ENCODE data around the gene GOLIM4.

The GOLIM4 gene

DNA sequence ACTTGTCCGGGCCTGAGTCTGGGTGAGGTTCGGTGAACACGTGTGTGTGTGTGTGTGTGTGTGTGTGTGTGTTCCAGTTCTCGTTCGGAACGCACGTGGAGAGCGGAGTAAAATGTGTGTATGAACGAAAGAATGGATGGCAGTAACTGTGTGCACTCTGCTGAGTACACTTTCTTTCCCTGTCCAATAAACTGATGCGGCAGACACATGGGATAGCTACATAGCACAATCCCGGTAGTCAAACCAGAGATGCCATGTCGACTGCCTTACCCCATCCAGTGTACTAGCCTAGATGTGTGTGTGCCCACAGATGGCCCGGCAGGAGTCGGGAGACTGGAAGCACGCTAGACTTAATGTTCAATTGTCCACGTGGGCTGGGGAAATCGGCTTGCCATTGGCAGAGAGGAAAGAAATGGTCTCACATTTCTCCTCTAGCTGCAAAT lies 507 bp upstream of the GOLIM4 start:
- no peak for DNase-seq (ENCODE audit: low read depth)

- no peak for DNase-seq (ENCODE audit: low read depth)
Observed at GRCh38 chr3:168094877-168095610, 680 bp downstream of the GOLIM4 start.

GRCh38 chr3:168094580-168094876 lies 1.2 kb downstream of the GOLIM4 start:
- DNase-seq (ENCODE audit: low read depth), result no peak

- no peak for DNase-seq (ENCODE audit: low read depth)
Observed at GRCh38 chr3:168093790-168094189, 1.9 kb downstream of the GOLIM4 start.

DNA sequence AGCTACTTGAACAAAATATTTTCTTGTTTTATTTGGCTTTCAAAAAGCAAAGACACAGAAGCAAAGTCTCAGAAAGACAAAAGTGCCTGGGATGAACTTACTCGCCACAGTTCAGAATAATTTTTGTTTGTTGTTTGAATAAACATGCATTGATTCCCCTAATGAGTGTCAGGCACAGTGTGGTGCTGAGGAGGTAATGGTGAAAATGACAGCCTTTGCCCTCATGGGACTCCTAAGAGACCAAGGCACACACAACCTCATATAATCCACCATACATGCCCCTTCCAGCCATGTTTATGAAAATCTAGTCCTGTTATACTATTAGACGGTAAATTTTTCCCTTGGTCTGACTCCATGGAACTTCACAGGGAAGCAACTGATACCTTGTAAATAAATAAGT lies 2.5 kb downstream of the GOLIM4 start:
- no peak for DNase-seq (ENCODE audit: low read depth)

- no peak for DNase-seq (ENCODE audit: low read depth)
Observed at GRCh38 chr3:168091941-168092340, 3.8 kb downstream of the GOLIM4 start.

- DNase-seq (ENCODE audit: low read depth), result no peak
Observed at GRCh38 chr3:168091302-168091858, 4.3 kb downstream of the GOLIM4 start.

- no peak for DNase-seq (ENCODE audit: low read depth)
Observed at GRCh38 chr3:168090306-168091085, 5.2 kb downstream of the GOLIM4 start.

- no peak for DNase-seq (ENCODE audit: low read depth)
Observed at GRCh38 chr3:168089179-168089771, 6.4 kb downstream of the GOLIM4 start.

DNA sequence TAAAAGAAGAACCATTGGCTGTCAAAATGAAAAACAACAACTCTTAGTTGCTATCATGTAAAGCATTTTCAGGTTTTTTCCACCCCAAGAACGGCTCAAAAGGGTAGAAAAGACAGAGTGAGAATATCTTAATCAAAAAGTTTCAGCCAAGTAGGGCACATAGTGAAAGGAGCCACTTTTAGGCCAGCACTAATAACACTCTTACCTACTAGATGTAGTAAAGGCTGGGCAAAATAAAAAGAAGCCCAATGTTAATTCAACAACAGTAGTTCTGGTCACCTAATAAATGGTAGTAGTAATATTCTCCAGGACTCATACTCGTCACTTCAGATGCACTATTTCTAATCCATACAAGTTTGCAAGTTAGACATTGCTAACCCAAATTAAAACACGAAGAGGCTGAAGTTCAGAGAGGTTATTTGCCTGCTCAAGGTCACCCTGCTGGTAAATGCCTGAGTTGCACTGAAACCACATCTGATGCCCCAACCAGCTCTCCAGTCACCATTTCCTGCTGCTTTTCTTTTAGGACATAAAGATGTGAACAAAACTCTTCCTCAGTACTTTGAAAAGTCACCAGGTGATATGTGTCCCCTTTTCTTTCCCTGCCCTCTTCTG lies 7.5 kb downstream of the GOLIM4 start:
- DNase-seq (ENCODE audit: low read depth), result no peak

DNA sequence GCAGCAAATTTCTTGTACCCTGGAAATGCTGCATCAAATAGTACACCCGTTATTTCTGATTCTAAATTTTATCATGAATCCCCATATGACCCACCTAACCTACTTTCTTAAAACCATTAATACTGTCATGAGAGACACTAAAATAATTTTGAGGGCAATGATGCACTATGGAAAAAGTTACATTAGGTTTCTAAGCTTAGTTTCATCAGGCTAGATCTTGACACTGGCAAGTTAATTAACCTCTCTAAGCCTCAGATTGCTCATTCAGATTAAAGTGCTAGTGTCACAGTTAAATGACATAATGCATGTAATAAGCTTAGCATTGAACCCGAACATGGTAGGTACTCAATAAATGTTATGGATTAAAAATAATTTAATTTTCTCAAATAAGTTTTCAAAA lies 8.2 kb downstream of the GOLIM4 start:
- DNase-seq (ENCODE audit: low read depth), result no peak

DNA sequence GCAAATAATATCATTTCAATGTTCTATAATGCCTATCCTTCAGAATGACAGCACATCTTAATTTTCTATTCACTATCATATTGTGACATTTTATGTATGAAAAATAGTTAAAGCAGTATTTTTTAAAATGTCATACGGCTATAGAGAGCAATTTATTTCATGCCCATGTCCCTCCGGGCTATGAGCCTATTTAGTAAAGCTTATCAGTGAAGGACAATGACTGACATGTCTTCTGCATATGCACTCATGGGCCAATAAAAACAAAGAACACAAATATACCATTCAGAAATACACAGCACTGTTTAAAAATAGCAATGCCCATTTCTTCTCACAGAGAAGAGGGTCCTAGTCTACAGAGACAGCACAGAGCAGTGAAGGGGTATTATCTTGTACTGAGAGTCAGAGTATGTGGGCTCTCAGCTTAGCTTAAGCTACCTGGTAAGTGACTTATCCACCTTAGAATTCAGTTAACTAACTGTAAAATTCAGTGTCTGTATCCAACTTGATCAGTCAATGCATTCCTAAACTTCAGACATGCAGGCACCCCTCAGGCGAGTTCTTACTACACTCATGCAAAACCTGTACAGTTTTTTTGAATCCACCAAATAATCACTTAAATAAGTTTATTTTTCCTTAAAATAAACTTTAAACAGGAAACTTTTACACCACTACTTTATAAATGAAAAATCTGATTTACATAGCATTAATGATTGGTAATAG lies 9.0 kb downstream of the GOLIM4 start:
- no peak for DNase-seq (ENCODE audit: low read depth)

DNA sequence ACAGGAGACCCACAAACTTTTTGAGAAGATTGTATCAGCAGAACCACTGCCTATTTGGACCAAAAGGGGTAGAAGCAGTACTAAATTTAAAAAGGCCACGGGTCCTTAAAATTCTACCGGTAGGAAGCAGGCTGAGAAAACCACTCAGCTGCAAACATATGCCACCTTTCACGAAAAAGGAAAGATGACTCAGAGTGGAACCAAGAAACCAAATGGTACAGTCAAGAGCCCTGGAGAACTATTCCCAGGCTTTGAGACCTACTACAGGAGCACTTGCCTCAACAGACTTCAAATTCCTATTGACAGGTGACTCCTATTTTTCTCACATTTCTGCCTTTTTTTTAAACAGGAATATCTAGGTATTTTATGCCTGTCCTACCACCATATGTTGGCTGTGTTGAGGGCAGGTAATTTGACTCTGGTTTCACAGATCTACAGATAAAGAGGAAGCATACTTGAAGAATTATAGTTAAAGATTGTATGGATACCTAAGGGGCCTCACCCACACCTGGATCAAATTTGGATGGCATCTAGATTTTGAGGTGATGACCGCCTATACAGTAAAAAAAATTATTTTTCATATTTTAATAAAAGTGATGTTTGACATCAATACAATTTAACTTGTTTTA lies 10.1 kb downstream of the GOLIM4 start:
- no peak for DNase-seq (ENCODE audit: low read depth)

GRCh38 chr3:168083906-168084305 lies 11.8 kb downstream of the GOLIM4 start:
- no peak for DNase-seq (ENCODE audit: low read depth)

DNA sequence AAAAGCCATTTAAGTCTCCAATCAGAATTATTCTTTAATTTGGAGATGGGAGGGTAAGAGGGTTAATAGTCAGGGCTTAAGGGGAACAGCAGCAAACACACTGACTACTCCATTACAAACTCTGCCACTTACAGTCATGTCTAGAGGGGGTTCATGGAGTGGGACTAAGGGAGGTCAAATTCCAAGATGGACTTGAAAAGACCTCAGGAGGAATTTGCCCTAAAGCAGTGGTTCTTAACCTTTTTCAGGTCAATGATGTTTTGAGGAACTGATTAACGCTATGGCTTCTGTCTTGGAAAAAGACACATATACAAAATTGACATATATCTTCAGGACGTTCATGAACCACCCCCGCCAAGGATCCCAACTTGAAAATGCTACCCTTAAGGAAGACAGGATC lies 13.9 kb downstream of the GOLIM4 start:
- DNase-seq (ENCODE audit: low read depth), result no peak

- no peak for DNase-seq (ENCODE audit: low read depth)
Observed at GRCh38 chr3:168081171-168081771, 14.5 kb downstream of the GOLIM4 start.

DNA sequence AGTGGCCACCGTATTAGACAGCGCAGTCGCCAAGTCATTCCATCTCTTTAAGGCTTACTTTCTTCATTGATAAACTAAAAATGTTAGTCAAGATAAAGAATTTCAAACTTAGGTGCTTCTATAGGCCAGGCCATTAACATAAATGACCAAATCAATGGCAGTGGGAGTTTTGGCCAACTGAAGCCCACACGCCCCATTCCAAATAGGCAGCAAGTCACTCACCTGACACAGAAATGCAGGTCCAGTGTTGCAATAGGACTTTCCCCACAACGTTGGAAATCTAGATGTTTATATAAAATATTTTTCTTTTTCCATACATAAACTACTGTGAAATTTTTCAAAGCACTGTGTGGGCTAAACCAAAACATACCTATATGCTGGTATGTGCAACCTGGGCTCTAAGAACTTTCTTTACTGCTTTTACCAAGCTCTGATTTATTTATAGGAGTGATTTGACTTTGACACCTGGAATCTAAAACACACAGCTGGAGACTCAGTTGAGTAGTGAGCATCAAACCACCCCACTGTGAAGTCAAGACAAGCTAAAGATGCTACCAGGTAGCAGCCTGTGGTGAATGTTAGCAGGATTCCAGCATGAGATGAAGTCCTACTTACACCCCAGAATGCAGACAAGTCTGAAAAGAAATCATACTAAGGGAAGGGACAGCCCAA lies 15.1 kb downstream of the GOLIM4 start:
- no peak for DNase-seq (ENCODE audit: low read depth)

DNA sequence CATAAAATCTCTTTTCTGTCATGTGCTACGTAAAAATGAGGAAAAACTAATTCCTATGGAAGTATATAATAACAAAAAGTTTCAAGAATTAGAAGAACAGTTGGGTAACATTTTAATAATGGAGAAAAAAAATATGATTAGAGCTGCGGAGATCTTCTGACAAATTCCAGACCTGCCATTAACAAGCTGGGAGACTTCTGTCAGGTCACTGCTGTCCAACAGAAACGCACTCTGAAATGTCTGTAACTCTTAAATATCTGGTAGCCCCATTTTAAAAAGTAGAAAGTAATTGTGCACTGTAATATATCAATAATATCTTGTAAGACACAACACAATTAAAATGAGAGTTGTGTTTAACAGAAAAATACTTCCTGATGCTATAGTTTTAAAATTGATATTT lies 15.7 kb downstream of the GOLIM4 start:
- DNase-seq (ENCODE audit: low read depth), result no peak

GRCh38 chr3:168077091-168077490 lies 18.6 kb downstream of the GOLIM4 start:
- no peak for DNase-seq (ENCODE audit: low read depth)

- no peak for DNase-seq (ENCODE audit: low read depth)
Observed at GRCh38 chr3:168073842-168074605, 21.7 kb downstream of the GOLIM4 start.

Measured in stimulated activated CD8-positive, alpha-beta memory T cell treated with anti-CD3 and anti-CD28 coated beads, Interleukin-12 subunit alpha, Interleukin-12 subunit beta, amount 100 ng/mL, for 1 hour (primary cell).